Suppressor macrophage treated with lipopolysaccharide for 1 hour (primary cell): ENCODE data around the gene PPP1R7.
A peak's percentile ranks its signal among the peaks of the same experiment; 100 is the strongest.

Experiments
- DNase-seq, 3 donors: peaks; one replicate each; pipeline ENCODE4 v3.0.0-alpha.2; 2020 to 2022

Gene PPP1R7

DNA sequence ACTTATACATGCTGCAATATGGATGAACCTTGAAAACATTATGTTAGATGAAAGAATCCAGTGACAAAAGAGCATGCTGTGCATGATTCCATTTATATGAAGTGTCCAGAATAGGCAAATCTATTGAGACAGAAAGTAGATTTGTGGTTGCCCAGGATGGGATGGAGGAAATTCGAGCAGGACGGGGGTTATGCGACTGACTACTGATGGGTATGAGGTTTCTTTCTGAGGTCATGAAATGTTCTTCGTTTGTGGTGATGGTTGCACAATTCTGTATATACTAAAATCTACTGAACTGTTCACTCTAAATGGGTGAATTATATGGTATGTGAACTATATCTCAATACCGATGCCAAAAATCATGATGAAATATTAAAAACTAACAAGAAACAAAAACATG lies 29.3 kb upstream of the PPP1R7 start:
- DNase-seq: no peak

- DNase-seq: no peak
These were observed 27.8 kb upstream of the PPP1R7 start for GRCh38 chr2:241122376-241123002.

GRCh38 chr2:241123816-241124536 lies 26.3 kb upstream of the PPP1R7 start:
- DNase-seq: no peak

DNA sequence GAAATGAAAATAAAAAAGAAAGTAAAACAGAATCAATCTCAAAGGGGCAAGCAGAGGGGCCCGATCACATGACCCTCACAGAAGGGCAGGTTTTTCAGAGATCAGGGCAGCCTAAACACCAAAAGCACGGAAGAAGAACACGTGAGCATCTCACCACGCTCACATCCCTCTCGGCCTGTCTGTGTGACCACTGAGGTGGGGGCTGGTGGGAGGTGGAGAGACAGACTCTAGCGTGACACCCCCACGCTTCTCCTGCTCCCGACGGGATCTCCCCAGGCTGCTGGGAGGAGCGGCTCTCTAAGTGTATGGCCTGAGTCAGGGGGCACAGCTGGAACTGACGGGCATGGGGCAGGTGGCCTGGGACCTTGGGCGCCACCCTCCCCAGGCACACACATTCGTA lies 24.6 kb upstream of the PPP1R7 start:
- DNase-seq: no peak

- DNase-seq: no peak
These were observed 24.1 kb upstream of the PPP1R7 start for GRCh38 chr2:241126201-241126611.

DNA sequence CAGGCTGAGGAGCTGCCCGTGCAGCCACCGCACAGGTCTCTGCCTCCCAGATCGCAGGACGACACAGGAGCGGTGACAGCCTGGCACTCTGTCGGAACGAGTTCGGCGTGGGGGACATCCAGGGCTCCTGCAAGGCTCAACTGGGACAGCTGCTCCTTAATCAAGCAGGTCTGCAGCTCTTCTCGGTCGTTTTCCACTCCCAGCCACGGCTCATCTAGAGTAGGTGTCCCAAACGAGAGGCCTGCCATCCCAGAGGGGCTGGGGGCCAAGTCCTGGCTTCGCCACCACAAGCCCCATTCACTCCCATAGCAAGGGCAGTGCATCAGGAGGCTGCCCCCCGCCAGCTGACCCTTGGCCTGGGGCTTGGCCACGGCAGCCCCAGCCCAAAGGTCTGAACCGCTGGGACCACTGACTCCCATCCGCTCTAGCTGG lies 23.5 kb upstream of the PPP1R7 start:
- DNase-seq: no peak

DNA sequence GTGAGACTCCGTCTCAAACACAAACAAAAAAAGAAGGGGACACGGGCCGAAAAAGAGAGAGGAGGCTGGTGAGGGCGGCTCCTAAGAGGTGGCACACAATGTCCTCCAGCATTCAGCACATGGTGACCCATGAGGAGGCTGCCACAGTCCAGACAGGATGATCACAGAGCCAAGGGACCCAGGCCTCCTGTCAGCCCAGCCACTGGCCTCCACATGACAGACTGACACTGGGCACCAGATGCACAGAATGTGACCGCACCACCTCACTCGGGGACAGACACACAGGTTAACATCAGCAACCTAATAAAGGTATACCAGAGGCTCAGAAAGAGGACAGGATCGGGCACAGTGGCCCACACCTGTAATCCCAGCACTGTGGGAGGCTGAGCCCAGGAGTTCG lies 22.0 kb upstream of the PPP1R7 start:
- DNase-seq: no peak

DNA sequence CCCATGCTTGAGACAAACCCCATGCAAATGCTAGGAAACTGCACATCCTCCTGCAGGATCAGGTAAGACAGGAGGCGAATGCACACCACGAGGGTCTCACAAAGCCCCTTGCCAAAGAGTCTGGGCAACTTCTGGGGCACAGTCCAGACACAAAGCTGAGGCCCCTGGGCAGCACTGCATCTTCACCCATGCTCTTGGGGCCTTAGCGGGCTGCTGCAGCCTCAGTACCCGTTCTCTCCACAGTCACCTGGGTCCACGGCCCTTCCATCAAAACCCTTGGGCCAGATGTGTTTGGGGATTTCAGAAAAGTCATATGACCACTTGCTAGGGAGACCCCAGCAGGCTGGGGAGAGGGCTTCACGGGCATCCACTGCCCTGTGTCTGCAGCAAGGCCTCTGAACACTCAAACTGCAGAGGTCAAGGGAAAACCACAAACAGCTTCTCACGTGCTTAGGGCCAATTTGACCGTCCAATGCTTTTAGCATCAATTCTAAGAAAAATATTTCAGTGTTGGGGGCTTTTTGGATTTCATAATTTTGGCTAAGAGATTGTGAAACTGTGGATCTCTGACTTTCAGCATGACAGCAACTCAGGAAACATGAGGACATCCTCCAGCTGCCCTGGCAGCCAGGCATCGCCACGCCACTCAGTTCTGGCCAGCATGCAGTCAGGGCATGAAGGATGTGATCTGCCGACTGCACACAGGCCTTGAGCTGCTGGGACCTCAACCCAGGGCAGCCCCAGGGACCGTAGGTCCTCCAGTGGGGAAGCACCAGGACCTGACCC lies 21.0 kb upstream of the PPP1R7 start:
- peak; percentile 32 to 47 (median 38) for DNase-seq

DNA sequence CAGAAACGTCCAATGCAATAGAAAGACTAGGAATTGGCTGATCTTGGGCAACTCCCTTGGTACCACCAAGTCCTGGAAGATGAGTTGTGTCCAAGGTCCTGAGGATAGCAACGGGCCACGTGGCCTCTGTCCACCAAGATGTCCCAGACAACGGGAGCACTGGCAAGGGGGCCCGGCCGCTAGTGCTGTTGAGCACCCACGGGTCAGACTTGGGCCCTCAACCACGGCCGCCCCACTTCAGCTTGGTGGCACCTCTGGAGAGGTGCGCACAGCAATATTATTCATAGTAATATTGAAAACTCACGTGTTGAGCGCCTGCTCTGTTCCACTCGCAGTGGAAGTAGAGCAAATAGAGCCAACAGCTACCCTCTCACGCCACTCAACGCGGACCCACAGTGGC lies 20.0 kb upstream of the PPP1R7 start:
- DNase-seq: no peak

GRCh38 chr2:241131531-241131930 lies 18.7 kb upstream of the PPP1R7 start:
- no peak for DNase-seq

DNA sequence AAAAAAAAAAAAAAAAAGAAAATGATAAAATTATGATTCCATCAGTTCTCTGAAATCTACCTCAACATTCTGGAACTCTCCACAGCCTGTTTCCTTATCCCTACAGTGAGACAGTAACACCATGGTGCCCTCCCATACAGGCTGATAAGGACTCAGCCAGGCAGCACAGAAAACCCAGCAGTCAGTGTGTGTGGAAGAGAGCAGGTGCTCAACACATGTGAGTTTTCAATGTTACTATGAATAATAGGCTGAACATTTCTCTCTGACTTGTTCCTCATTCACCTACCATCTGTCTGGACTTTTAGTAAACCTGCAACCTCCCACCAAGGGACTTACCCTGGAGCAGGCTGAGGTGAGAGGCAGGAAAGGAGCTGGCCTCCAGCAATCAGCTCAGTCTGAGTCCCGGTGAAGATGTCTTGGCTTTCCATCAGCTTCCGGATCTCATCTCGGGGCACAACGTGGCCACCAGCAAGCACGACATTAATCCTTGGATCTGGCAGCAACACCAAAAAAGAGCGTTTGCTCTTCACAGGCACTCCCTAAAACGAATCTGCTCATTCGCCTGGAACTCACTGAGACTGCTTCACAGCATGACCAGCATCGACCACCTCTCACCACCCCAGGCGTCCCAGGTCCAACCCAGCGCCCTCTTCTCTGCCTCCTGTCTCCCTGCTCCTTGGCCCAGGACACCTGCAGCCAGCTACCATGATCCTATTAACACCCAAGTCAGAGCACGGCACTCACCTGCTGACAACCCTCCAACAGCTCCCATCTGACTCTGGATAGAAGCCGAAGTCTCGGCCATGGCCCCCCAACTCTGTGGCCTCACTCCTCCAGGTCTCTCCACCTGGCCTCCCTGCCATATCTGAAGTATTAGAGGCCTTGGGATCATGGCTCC lies 17.5 kb upstream of the PPP1R7 start:
- no peak for DNase-seq

DNA sequence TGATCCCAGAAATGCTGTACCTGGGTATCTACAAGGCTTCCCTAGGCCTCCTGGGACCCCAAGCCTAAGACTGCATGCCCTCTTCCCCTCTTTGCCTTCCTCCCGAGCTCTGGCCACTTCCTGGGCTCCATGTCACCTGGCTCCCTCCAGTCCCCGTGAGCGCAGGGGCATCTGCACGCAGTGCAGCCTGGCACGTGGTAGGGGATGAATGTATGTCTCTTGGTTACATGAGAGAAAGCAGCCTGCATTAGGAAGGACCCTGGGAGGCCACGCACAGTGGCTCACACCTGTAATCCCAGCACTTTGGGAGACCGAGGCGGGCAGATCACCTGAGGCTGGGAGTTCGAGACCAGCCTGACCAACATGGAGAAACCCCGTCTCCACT lies 16.8 kb upstream of the PPP1R7 start:
- no peak for DNase-seq

- DNase-seq: no peak
These were observed 15.6 kb upstream of the PPP1R7 start for GRCh38 chr2:241134711-241135110.

- DNase-seq: no peak
These were observed 14.5 kb upstream of the PPP1R7 start for GRCh38 chr2:241135737-241136136.

DNA sequence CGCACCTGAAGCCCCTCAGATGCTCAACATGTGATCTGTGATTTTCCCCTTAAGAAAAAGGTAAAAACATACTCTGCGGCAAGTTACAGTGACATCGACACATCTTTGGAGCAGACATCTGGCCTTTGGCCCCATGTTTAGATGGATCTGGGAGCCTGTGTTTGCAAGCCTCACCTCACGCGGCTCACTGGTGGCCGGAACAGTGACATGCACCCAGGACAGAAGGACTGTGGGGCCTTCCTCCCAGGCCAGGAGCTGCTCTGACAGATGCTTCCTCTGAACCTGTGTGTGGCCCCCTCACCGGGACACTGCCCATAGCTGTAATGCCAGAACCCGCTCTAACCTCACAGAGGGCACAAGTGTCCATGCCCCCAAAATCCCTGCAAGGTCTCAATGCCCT lies 14.1 kb upstream of the PPP1R7 start:
- DNase-seq: no peak

- DNase-seq: no peak
These were observed 13.5 kb upstream of the PPP1R7 start for GRCh38 chr2:241136661-241137260.

- no peak for DNase-seq
These were observed 12.7 kb upstream of the PPP1R7 start for GRCh38 chr2:241137276-241138190.

GRCh38 chr2:241138471-241138870 lies 11.8 kb upstream of the PPP1R7 start:
- DNase-seq: no peak

GRCh38 chr2:241139531-241140444 lies 10.5 kb upstream of the PPP1R7 start:
- DNase-seq: no peak

DNA sequence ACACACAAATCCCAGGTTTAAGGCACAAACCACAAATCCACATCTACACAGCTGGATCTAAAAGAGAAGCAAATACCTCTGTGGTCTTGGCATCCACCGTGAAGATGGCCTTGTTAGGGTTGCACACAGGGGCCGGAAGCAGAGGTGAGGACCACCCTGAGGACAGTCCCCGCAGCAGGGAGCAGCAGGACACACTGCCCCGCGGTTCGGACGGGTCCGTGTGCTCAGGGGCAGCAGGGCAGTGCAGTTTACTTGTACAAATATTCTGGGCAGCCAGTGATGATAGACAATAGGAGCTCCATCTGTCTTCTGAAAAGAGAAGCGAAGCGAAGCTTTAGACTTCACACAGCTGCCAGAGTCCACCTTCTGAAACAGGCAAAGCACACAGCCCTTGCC lies 9.8 kb upstream of the PPP1R7 start:
- DNase-seq: no peak
